Erythroblast (primary cell): ENCODE measurements around the gene NAPB.

Experiments
- GATA1 ChIP-seq: IDR thresholded peaks from 2 replicates; pipeline ENCODE4 v1.6.1; 2011; ENCODE audit warnings: low read depth, mild to moderate bottlenecking, control low read depth, low read length, moderate library complexity
- POLR2A ChIP-seq: IDR thresholded peaks from 2 replicates; pipeline ENCODE4 v1.6.1; 2011; ENCODE audit warnings: mild to moderate bottlenecking, low read length

- TF ChIP-seq POLR2A (no peak), GATA1 (no peak)
Measured at GRCh38 chr20:23339986-23340385, 81.3 kb downstream of the NAPB start.
